K562 (cell line): ENCODE measurements around the gene SIGLEC1. TPM values are rescaled to one million over a fixed set of nuclear protein-coding genes. Genes with fewer than 3 reads are reported as not detected.

Experiments
- ATAC-seq: fragments of 200-7000 bp; cut with Tn5 transposase; 3 replicates; pipeline ENCODE4 v1.9.1; 2020; ENCODE audit warnings: moderate library complexity
- BruUV-seq: library from RNA; stranded (reverse); fragments of 400-500 nt; replicated peaks from 2 replicates; lab custom pipeline; 2021; lab: Mats Ljungman, UMichigan
- CTCF ChIA-PET: fragments of 300-600 bp; formaldehyde crosslinking; extraction: SDS; loops from one replicate; lab custom pipeline; 2021; ENCODE audit warnings: low intra/inter-chr PET ratio; lab: Yijun Ruan, JAX
- POLR2A ChIA-PET: fragments of 300-600, 350-650 bp; sonication (Branson Sonifier 250); formaldehyde crosslinking; extraction: SDS; loops from one replicate; lab custom pipeline; 2021; ENCODE audit warnings: antibody characterized with exemption, inconsistent platforms; lab: Yijun Ruan, JAX
- DNase-seq, 4 experiments: peaks; one replicate each; pipeline versions ENCODE4 v3.0.0 to v3.0.0-alpha.2; 2011 to 2018; ENCODE audit warnings: low spot score in 3 of 4, mixed read lengths in 3 of 4; ENCODE audit errors: extremely low read depth in 1 of 4
- FAIRE-seq: peaks from 2 replicates; lab custom pipeline; 2011; peaks lifted over from hg19 to GRCh38; lab: Jason Lieb, UNC
- H2AFZ ChIP-seq: 2 replicates; pipeline ENCODE4 v1.6.0; 2011; ENCODE audit warnings: low read depth, low read length, control low read depth, inconsistent platforms
- H3K27ac ChIP-seq: fragments of 200-600 bp; 3 replicates; pipeline ENCODE4 v1.8.0; 2011; ENCODE audit warnings: low read depth, mild to moderate bottlenecking, control low read depth, inconsistent platforms, low read length, moderate library complexity, mixed read lengths; ENCODE audit errors: extremely low read depth
- H3K27me3 ChIP-seq, 2 experiments: fragments of 300-600 bp in 1 of 2; 2 replicates in 1 of 2; 3 replicates in 1 of 2; pipeline versions ENCODE4 v1.6.0 to v1.8.0; 2011; ENCODE audit warnings: inconsistent platforms in 2 of 2, low read length in 2 of 2, mild to moderate bottlenecking in 1 of 2, mixed read lengths in 1 of 2, moderate library complexity in 1 of 2; ENCODE audit not compliant: control insufficient read depth in 2 of 2, insufficient read depth in 2 of 2
- H3K36me3 ChIP-seq: fragments of 300-600 bp; 3 replicates; pipeline ENCODE4 v1.8.0; 2011; ENCODE audit warnings: mild to moderate bottlenecking, low read length, inconsistent platforms; ENCODE audit not compliant: control insufficient read depth, insufficient read depth
- H3K4me1 ChIP-seq, 2 experiments: fragments of 200-600 bp in 1 of 2; replicated peaks in 1 of 2; 2 replicates in 1 of 2; 3 replicates in 1 of 2; pipeline versions ENCODE4 v1.5.1 to v1.8.0; 2011; ENCODE audit warnings: inconsistent platforms in 2 of 2, low read length in 2 of 2, mild to moderate bottlenecking in 1 of 2, mixed read lengths in 1 of 2, moderate library complexity in 1 of 2; ENCODE audit not compliant: control insufficient read depth in 2 of 2, insufficient read depth in 2 of 2
- H3K4me2 ChIP-seq: 2 replicates; pipeline ENCODE4 v1.6.1; 2011; ENCODE audit warnings: low read length, control low read depth, inconsistent platforms, mixed read lengths; ENCODE audit not compliant: insufficient read depth
- H3K4me3 ChIP-seq: fragments of 200-600 bp; sonication (generic), shearing (Covaris generic); 2 replicates; pipeline ENCODE4 v1.5.1; 2016; ENCODE audit warnings: control low read depth, inconsistent platforms
- H3K79me2 ChIP-seq: fragments of 200-600 bp; 3 replicates; pipeline ENCODE4 v1.8.0; 2011; ENCODE audit warnings: low read length, inconsistent platforms; ENCODE audit not compliant: control insufficient read depth, insufficient read depth
- H3K9ac ChIP-seq, 2 experiments: 2 replicates each; pipeline versions ENCODE4 v1.6.0 to v1.6.1; 2011; ENCODE audit warnings: low read depth in 2 of 2, low read length in 2 of 2, control low read depth in 1 of 2, inconsistent platforms in 1 of 2, mild to moderate bottlenecking in 1 of 2, mixed read lengths in 1 of 2; ENCODE audit not compliant: insufficient read depth in 1 of 2
- H3K9me1 ChIP-seq: one replicate; pipeline ENCODE4 v1.6.0; 2011; ENCODE audit warnings: inconsistent platforms, mild to moderate bottlenecking, low read length, moderate library complexity; ENCODE audit not compliant: control insufficient read depth, insufficient read depth
- H3K9me3 ChIP-seq: replicated peaks from 2 replicates; pipeline ENCODE4 v1.5.1; 2011; ENCODE audit warnings: low read depth, low read length, inconsistent platforms; ENCODE audit not compliant: control insufficient read depth, insufficient read depth
- H4K20me1 ChIP-seq: replicated peaks from 2 replicates; pipeline ENCODE4 v1.6.1; 2011; ENCODE audit warnings: low read length, inconsistent platforms, mixed read lengths; ENCODE audit not compliant: control insufficient read depth, insufficient read depth
- ARID3A ChIP-seq: IDR thresholded peaks from 2 replicates; pipeline ENCODE4 v1.6.1; 2012; ENCODE audit warnings: low read depth, low read length, improper control_type of control experiment, borderline replicate concordance
- CC2D1A ChIP-seq: fragments of 450-650 bp; IDR thresholded peaks from 2 replicates; pipeline ENCODE4 v1.6.1; 2017; ENCODE audit warnings: mild to moderate bottlenecking
- EWSR1 ChIP-seq: fragments of 450-650 bp; IDR thresholded peaks from 2 replicates; pipeline ENCODE4 v1.6.1; 2018; ENCODE audit warnings: borderline replicate concordance, mild to moderate bottlenecking, low read depth, moderate library complexity; ENCODE audit not compliant: partially characterized antibody
- HCFC1 ChIP-seq: IDR thresholded peaks from 2 replicates; pipeline ENCODE4 v1.6.1; 2012; ENCODE audit warnings: low read depth, low read length, improper control_type of control experiment
- PTBP1 ChIP-seq: fragments of 200-400 bp; formaldehyde crosslinking; IDR thresholded peaks from 2 replicates; pipeline ENCODE4 v1.6.1; 2017; ENCODE audit warnings: low read depth, low read length
- TAF9B ChIP-seq: fragments of 450-650 bp; IDR thresholded peaks from 2 replicates; pipeline ENCODE4 v1.6.1; 2018; ENCODE audit warnings: mild to moderate bottlenecking; ENCODE audit not compliant: partially characterized antibody
- ZNF77 ChIP-seq: fragments of 250-450 bp; sonication (Bioruptor Pico); IDR thresholded peaks from 2 replicates; pipeline ENCODE4 v1.5.0; 2020
- WGBS: fragments of 100-300 bp; shearing (Covaris generic); methylation state at CpG from one replicate; pipeline ENCODE4 v1.1.6; 2016; ENCODE audit warnings: low coverage, mixed read lengths; ENCODE audit not compliant: insufficient coverage; ENCODE audit errors: missing lambda C conversion rate; 5-methylcytosine and 5-hydroxymethylcytosine counted together
- in situ Hi-C: fragments of 300-500 bp; cut with MboI; formaldehyde crosslinking; loops from 4 replicates; pipeline ENCODE4 v1.15.0; 2018; ENCODE audit warnings: inconsistent platforms, mixed read lengths
- intact Hi-C: fragments of 100-400 bp; cut with micrococcal nuclease; formaldehyde crosslinking; loops from 2 replicates; pipeline ENCODE4 v1.14.2; 2022
- polyA plus RNA-seq, 8 experiments: library from polyadenylated mRNA; depleted of rRNA in 4 of 8; stranded (reverse) in 5 of 8; unstranded in 3 of 8; fragments of >200 nt; fragmentation: Nextera tagmentation in 2 of 8; fragmentation: Illumina TruSeq in 1 of 8; extraction: Ambion mirVana in 2 of 8; extraction: Trizol in 1 of 8; gene quantifications; 2 replicates each; pipeline versions ENCODE4 v1.2.1 to v1.2.3, GENCODE V29; 2011 to 2014; ENCODE audit warnings: inconsistent platforms in 1 of 8, missing spikeins in 1 of 8
- total RNA-seq, 7 experiments: library from RNA; depleted of rRNA in 6 of 7; stranded (reverse); fragments of >200 nt in 6 of 7; fragmentation: Illumina TruSeq in 2 of 7; extraction: Trizol in 2 of 7; gene quantifications; 2 replicates each; pipeline versions ENCODE4 v1.2.1 to v1.2.3, GENCODE V29; 2011 to 2021; ENCODE audit warnings: low replicate concordance in 1 of 7
- TF ChIP-seq, protein P1 (sequence below), 2 experiments: fragments of 250-450 bp in 1 of 2; fragments of 450-650 bp in 1 of 2; sonication (Bioruptor Pico) in 1 of 2; IDR thresholded peaks; 2 replicates each; pipeline versions ENCODE4 v1.6.1 to v1.8.0; 2016 to 2021; ENCODE audit warnings: mild to moderate bottlenecking in 2 of 2, moderate library complexity in 2 of 2, missing compliant biosample characterization in 1 of 2, missing genetic modification characterization in 1 of 2
- TF ChIP-seq, protein P2 (sequence below): fragments of 450-650 bp; IDR thresholded peaks from 2 replicates; pipeline ENCODE4 v1.6.1; 2016; ENCODE audit warnings: borderline replicate concordance

SIGLEC1 gene
- total and polyA plus RNA-seq, 9 of the 15 experiments (the other 6 are each of a cell fraction or from before 2014, with no cell fraction given) = 0.05 to 0.07 TPM; not detected in 7

DNA sequence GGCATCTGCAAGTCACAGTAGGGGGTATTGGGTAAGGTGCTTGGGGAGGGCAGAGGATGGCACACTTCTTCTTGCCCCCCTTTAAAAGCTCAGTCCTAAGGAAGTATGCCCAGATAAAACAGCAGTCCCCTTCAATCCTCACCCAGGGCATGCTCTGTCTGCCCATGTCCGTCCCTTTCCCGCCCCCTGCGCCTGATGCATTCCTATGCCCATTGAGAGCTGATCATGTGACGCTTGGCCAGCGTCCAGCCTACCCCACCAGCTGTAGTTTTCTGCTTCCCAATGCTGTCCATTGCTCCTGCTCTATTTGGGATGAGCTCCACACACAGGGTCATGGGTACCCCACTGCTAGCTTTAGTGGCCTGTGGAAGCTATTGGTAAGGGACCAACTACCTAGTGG lies 8.3 kb downstream of the SIGLEC1 start (continued):
- TF ChIP-seq, protein P1, sequence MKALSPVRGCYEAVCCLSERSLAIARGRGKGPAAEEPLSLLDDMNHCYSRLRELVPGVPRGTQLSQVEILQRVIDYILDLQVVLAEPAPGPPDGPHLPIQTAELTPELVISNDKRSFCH (CRISPR knock-in tag; IDR thresholded peaks at IDR 0.05) = no peak
- TF ChIP-seq, protein P1 (tag; IDR thresholded peaks at IDR 0.05) = no peak
- TF ChIP-seq TAF9B (no peak), EWSR1 (no peak), ARID3A (no peak), HCFC1 (no peak)

DNA sequence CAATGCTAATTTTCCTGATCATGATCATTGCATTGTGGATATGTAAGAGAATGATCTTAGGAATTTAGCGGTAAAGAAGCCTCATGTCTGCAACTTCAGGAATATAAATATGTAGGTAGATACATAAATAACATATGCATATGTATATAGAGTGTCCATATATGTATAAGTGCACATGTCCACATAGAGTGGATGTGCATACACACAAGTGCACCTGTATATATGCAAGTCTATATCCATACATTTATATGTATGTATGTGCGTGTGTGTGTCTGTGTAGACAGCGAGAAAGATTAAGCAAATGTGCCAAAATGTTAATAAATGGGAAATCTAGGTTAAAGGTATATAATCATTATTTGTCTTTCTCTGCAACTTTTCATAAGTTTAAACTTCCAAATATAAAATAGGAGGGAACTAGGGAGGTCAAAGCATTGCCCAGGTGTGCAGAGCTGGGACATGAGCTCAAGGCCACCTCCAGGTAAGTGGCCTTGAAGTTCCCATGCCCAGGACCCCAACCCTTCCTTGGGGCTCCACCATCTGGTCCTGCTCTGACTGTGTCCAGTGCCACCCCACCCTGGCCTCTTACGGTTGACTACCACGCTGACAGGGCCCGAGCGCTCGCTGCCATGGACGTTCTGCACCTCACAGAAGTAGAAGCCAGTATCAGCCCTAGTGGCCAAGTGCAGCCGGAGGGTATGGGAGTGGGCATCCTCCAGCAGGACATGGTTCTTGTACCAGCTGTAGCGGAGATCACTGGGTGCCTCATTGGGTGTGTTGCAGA lies 9.6 kb downstream of the SIGLEC1 start:
- ATAC-seq = no peak
- no peak for DNase-seq
- no TSS peak for BruUV-seq
- H3K4me3 ChIP-seq = no peak overlapping the region
- intact Hi-C loops (no loop called here), in situ Hi-C loops (no loop called here)
- no peaks in the 10 kb centered on the region for H3K9me1 ChIP-seq
- POLR2A ChIA-PET = no interaction called here
- H3K9ac ChIP-seq = no peak overlapping the region
- peaks cover 0 to 16% of the 10 kb centered on the region in 2 experiments; a peak in 2 of 5 replicates for H3K4me1 ChIP-seq
- no peaks in the 10 kb centered on the region for H3K36me3 ChIP-seq
- H3K79me2 ChIP-seq = no peaks in the 10 kb centered on the region
- H3K9me3 ChIP-seq = no peaks in the 10 kb centered on the region
- 3% methylated on average over 11 of the region's 11 CpGs for WGBS
- FAIRE-seq = no peak
- peaks cover 0 to 43% of the 10 kb centered on the region in 2 experiments; a peak in 3 of 5 replicates for H3K27me3 ChIP-seq
- no peak overlapping the region for H3K4me2 ChIP-seq
- TF ChIP-seq CC2D1A (no peak), PTBP1 (no peak), ZNF77 (no peak)
- TF ChIP-seq, protein P2, sequence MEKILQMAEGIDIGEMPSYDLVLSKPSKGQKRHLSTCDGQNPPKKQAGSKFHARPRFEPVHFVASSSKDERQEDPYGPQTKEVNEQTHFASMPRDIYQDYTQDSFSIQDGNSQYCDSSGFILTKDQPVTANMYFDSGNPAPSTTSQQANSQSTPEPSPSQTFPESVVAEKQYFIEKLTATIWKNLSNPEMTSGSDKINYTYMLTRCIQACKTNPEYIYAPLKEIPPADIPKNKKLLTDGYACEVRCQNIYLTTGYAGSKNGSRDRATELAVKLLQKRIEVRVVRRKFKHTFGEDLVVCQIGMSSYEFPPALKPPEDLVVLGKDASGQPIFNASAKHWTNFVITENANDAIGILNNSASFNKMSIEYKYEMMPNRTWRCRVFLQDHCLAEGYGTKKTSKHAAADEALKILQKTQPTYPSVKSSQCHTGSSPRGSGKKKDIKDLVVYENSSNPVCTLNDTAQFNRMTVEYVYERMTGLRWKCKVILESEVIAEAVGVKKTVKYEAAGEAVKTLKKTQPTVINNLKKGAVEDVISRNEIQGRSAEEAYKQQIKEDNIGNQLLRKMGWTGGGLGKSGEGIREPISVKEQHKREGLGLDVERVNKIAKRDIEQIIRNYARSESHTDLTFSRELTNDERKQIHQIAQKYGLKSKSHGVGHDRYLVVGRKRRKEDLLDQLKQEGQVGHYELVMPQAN = no peak
- CTCF ChIA-PET = no interaction called here
- no peaks in the 10 kb centered on the region for H4K20me1 ChIP-seq
- no peak overlapping the region for H3K27ac ChIP-seq
- H2AFZ ChIP-seq = no peak overlapping the region
